ENCODE results near the gene PLEKHA1.

DNA sequence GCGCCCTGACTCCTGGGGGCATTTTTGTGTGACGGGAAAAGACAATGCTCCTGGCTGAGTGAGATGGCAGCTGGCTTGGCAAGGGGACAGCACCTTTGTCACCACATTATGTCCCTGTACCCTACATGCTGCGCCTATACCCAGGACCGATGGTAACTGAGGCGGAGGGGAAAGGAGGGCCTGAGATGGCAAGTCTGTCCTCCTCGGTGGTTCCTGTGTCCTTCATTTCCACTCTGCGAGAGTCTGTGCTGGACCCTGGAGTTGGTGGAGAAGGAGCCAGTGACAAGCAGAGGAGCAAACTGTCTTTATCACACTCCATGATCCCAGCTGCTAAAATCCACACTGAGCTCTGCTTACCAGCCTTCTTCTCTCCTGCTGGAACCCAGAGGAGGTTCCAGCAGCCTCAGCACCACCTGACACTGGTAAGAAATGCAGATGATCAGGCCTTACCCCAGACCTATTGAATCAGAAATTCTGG, 80.1 kb downstream of the PLEKHA1 start, which contains the start of gene ARMS2:
- TF ChIP-seq CTCF (IDR thresholded peaks at IDR 0.05; ENCODE audit: poor library complexity) (no peak), EZH2phosphoT487 (IDR thresholded peaks at IDR 0.05; ENCODE audit: low read depth, severe bottlenecking, unreplicated experiment) (no peak), EZH2 (IDR thresholded peaks at IDR 0.05; ENCODE audit: borderline replicate concordance) (no peak)
